Measurements from ENCODE around the gene TIMP2. TPM values are rescaled to one million over a fixed set of nuclear protein-coding genes. Genes with fewer than 3 reads are reported as not detected.

Gene TIMP2
- total RNA-seq, 2 donors from 2014 or later: 99.1 to 158 TPM

GRCh38 chr17:78959803-78960202, 34.6 kb upstream of the TIMP2 start:
- no peaks in the 10 kb centered on the region for H3K9me3 ChIP-seq
- H3K27ac ChIP-seq: no peak overlapping the region
- H3K4me3 ChIP-seq: no peak overlapping the region
- no peaks in the 10 kb centered on the region for H3K27me3 ChIP-seq
- H3K36me3 ChIP-seq: no peaks in the 10 kb centered on the region
- H3K4me1 ChIP-seq: peaks cover 0 to 12% of the 10 kb centered on the region in 2 donors
- DNase-seq (ENCODE audit: low spot score): no peak
- no peak for TF ChIP-seq CTCF (IDR thresholded peaks at IDR 0.05)

- TF ChIP-seq CTCF (IDR thresholded peaks at IDR 0.05): no peak
- no peak for DNase-seq (ENCODE audit: low spot score)
- no peaks in the 10 kb centered on the region for H3K9me3 ChIP-seq
Observed at GRCh38 chr17:78958641-78959127, 33.5 kb upstream of the TIMP2 start.

DNA sequence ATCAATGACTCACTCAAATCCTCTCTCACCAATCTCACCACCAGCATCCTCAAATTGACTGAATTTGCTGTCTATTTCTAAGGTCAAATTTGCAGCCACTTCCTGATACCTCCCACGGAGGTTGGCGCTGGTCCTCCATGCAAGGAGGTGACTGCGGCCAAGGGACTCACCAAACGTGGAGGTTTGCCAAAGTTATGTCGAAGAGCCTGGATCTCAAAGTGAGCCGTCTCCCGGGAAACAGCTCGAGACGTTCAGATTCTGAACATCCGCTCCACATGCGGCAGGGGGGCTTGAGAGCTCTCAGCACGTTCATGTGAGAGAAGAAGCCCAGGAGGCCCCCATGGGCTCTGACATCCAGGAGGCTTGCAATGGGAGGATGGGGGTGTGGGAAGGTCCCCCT, 31.9 kb upstream of the TIMP2 start:
- no peak overlapping the region for H3K27ac ChIP-seq
- no peaks in the 10 kb centered on the region for H3K36me3 ChIP-seq
- no peaks in the 10 kb centered on the region for H3K27me3 ChIP-seq

More at GRCh38 chr17:78958641-78959127, 33.5 kb upstream of the TIMP2 start:
- no peak overlapping the region for H3K27ac ChIP-seq
- H3K4me3 ChIP-seq: no peak overlapping the region
- no peaks in the 10 kb centered on the region for H3K36me3 ChIP-seq
- H3K4me1 ChIP-seq: peaks cover 0 to 12% of the 10 kb centered on the region in 2 donors
- no peaks in the 10 kb centered on the region for H3K27me3 ChIP-seq

GRCh38 chr17:78956254-78956653, 31.1 kb upstream of the TIMP2 start:
- H3K4me3 ChIP-seq: no peak overlapping the region
- TF ChIP-seq CTCF (IDR thresholded peaks at IDR 0.05): no peak
- DNase-seq (ENCODE audit: low spot score): no peak
- no peaks in the 10 kb centered on the region for H3K36me3 ChIP-seq
- no peaks in the 10 kb centered on the region for H3K27me3 ChIP-seq
- H3K9me3 ChIP-seq: peaks cover 0 to 1% of the 10 kb centered on the region in 2 donors
- peaks cover 0 to 17% of the 10 kb centered on the region in 2 donors for H3K4me1 ChIP-seq
- no peak overlapping the region for H3K27ac ChIP-seq

More for the DNA sequence above, 31.9 kb upstream of the TIMP2 start:
- Histone ChIP-seq H3K4me1 (peaks cover 0 to 17% of the 10 kb centered on the region in 2 donors), H3K9me3 (no peaks in the 10 kb centered on the region), H3K4me3 (no peak overlapping the region)
- DNase-seq (ENCODE audit: low spot score): no peak
- no peak for TF ChIP-seq CTCF (IDR thresholded peaks at IDR 0.05)

GRCh38 chr17:78954684-78955083, 29.5 kb upstream of the TIMP2 start:
- DNase-seq (ENCODE audit: low spot score): no peak
- no peak overlapping the region for H3K4me3 ChIP-seq
- H3K4me1 ChIP-seq: peaks cover 0 to 10% of the 10 kb centered on the region in 2 donors
- H3K9me3 ChIP-seq: peaks cover 0 to 17% of the 10 kb centered on the region in 2 donors
- TF ChIP-seq CTCF (IDR thresholded peaks at IDR 0.05): no peak
- no peak overlapping the region for H3K27ac ChIP-seq
- H3K36me3 ChIP-seq: no peaks in the 10 kb centered on the region
- no peaks in the 10 kb centered on the region for H3K27me3 ChIP-seq

All from right atrium auricular region (tissue), 2 donors.